ENCODE results near the gene BNIP5.

DNA sequence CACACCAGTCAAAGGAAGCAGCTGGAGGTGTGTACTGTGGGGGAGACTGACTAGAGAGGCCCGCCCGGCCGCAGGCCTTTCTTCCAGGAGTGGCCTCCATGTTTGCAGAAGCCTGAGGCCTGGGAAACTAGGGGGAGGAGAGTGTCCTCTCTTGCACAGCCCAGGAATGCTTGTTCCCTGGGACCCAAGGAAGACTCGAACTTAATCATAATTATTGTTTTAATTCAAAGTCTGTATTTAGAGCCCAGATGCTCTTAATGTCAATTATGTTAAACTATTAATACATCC, 23.1 kb downstream of the BNIP5 start:
- TF ChIP-seq, protein P1, sequence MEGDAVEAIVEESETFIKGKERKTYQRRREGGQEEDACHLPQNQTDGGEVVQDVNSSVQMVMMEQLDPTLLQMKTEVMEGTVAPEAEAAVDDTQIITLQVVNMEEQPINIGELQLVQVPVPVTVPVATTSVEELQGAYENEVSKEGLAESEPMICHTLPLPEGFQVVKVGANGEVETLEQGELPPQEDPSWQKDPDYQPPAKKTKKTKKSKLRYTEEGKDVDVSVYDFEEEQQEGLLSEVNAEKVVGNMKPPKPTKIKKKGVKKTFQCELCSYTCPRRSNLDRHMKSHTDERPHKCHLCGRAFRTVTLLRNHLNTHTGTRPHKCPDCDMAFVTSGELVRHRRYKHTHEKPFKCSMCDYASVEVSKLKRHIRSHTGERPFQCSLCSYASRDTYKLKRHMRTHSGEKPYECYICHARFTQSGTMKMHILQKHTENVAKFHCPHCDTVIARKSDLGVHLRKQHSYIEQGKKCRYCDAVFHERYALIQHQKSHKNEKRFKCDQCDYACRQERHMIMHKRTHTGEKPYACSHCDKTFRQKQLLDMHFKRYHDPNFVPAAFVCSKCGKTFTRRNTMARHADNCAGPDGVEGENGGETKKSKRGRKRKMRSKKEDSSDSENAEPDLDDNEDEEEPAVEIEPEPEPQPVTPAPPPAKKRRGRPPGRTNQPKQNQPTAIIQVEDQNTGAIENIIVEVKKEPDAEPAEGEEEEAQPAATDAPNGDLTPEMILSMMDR (conservative IDR thresholded peaks at IDR 0.05; ENCODE audit: low read depth, low read length) = no peak
- TF ChIP-seq EZH2 (IDR thresholded peaks at IDR 0.05; ENCODE audit: borderline replicate concordance, low read depth, low read length, poor library complexity, severe bottlenecking) = no peak
